DND-41 (cell line): ENCODE measurements around the gene FAM47C.
"Not testable (repeated sequence)": the region's sequence is repeated elsewhere in the genome, so short reads cannot be mapped to it uniquely, and the experiment has no call there.

Experiments
- ATAC-seq: fragments of 200-7000 bp; cut with Tn5 transposase; 3 replicates; pipeline ENCODE4 v1.9.1; 2021; ENCODE audit warnings: low read depth; ENCODE audit not compliant: insufficient read depth
- DNase-seq: peaks from one replicate; pipeline ENCODE4 v3.0.0-alpha.2; 2020
- H2AFZ ChIP-seq: 2 replicates; pipeline ENCODE4 v1.6.0; 2012; ENCODE audit warnings: low read depth, low read length
- H3K27ac ChIP-seq: 2 replicates; pipeline ENCODE4 v1.5.1; 2012; ENCODE audit warnings: low read length, inconsistent platforms
- H3K27me3 ChIP-seq: fragments of 200-600 bp; sonication (generic); 2 replicates; pipeline ENCODE4 v1.6.0; 2012; ENCODE audit warnings: low read length, mild to moderate bottlenecking, inconsistent platforms; ENCODE audit not compliant: insufficient read depth, poor library complexity
- H3K36me3 ChIP-seq: 2 replicates; pipeline ENCODE4 v1.5.1; 2012; ENCODE audit warnings: low read length, inconsistent platforms; ENCODE audit not compliant: insufficient read depth
- H3K4me1 ChIP-seq: 2 replicates; pipeline ENCODE4 v1.5.1; 2012; ENCODE audit warnings: mild to moderate bottlenecking, low read length; ENCODE audit not compliant: insufficient read depth
- H3K4me2 ChIP-seq: 2 replicates; pipeline ENCODE4 v1.6.0; 2012; ENCODE audit warnings: mild to moderate bottlenecking, moderate library complexity, low read length, inconsistent platforms; ENCODE audit not compliant: insufficient read depth
- H3K4me3 ChIP-seq, 2 experiments: fragments of 200-600 bp in 1 of 2; shearing (Covaris generic) in 1 of 2; 2 replicates each; pipeline ENCODE4 v1.5.1; 2012 to 2016; ENCODE audit warnings: inconsistent platforms in 2 of 2, low read length in 2 of 2, mild to moderate bottlenecking in 2 of 2, low read depth in 1 of 2, moderate library complexity in 1 of 2
- H3K79me2 ChIP-seq: 2 replicates; pipeline ENCODE4 v1.6.0; 2012; ENCODE audit warnings: low read length, inconsistent platforms; ENCODE audit not compliant: insufficient read depth
- H3K9ac ChIP-seq: 2 replicates; pipeline ENCODE4 v1.6.0; 2012; ENCODE audit warnings: low read depth, mild to moderate bottlenecking, inconsistent platforms, low read length, moderate library complexity
- H3K9me3 ChIP-seq: 2 replicates; pipeline ENCODE4 v1.5.1; 2012; ENCODE audit warnings: low read length, moderate library complexity, mild to moderate bottlenecking, inconsistent platforms; ENCODE audit not compliant: insufficient read depth, severe bottlenecking
- H4K20me1 ChIP-seq: 2 replicates; pipeline ENCODE4 v1.6.0; 2012; ENCODE audit warnings: low read length; ENCODE audit not compliant: insufficient read depth
- CTCF ChIP-seq: IDR thresholded peaks from 2 replicates; pipeline ENCODE4 v1.5.1; 2012; ENCODE audit warnings: borderline replicate concordance, low read length, moderate library complexity, mild to moderate bottlenecking; ENCODE audit not compliant: poor library complexity, severe bottlenecking; ENCODE audit errors: extremely low read depth
- EZH2 ChIP-seq: IDR thresholded peaks from 3 replicates; pipeline ENCODE4 v1.6.1; 2012; ENCODE audit warnings: borderline replicate concordance, low read depth, mild to moderate bottlenecking, moderate library complexity, low read length, inconsistent platforms; ENCODE audit not compliant: severe bottlenecking

FAM47C gene

DNA sequence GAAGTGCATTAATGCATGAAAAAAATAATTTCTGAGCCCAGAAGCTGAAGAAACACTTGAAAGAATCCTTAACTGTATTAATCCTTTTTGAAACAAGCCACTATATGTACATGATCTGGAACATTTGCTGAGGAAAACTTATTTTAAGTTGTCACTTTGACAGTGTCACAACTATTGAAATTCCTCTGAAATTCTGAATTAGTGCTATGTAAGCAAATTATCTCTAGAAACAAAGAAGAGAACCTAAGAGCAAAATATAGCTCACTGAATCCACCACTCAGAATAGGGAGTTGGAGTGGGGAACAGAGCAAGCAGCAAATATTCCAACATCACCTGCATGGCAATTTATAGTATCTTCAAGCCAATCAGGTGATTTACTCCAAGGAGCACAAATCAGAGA lies 34.6 kb upstream of the FAM47C start:
- Histone ChIP-seq H3K36me3 (no peaks in the 10 kb centered on the region), H3K79me2 (no peaks in the 10 kb centered on the region), H3K4me3 (no peak overlapping the region), H3K27ac (no peak overlapping the region), H4K20me1 (no peaks in the 10 kb centered on the region), H3K4me2 (no peak overlapping the region), H3K4me1 (no peaks in the 10 kb centered on the region), H2AFZ (no peak overlapping the region), H3K9ac (no peak overlapping the region), H3K9me3 (no peaks in the 10 kb centered on the region), H3K27me3 (no peaks in the 10 kb centered on the region)
- TF ChIP-seq CTCF (no peak), EZH2 (no peak)
- no peak for DNase-seq
- no peak for ATAC-seq

DNA sequence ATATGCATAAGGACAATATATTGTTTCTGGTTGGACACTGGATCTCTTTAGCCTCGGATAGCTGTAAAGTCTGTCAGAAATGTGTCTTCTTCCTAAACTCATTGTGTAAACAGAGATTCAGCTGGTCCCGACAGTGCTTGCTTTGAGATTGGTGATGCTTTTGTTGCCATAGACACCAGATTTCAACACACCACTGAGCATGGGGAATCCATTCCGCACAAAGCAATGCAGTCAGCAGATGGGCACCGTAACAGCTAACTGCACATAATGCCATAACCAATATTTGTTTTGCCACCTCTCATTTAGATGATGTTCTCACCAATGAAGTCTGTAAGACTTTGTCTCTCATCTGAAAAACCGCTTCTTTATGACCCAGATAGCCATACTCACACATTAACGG lies 33.3 kb upstream of the FAM47C start:
- H3K4me1 ChIP-seq, result no peaks in the 10 kb centered on the region
- no peak overlapping the region for H3K9ac ChIP-seq
- H3K4me3 ChIP-seq, result no peak overlapping the region
- no peak overlapping the region for H3K27ac ChIP-seq
- DNase-seq, result no peak
- no peaks in the 10 kb centered on the region for H3K9me3 ChIP-seq
- no peaks in the 10 kb centered on the region for H3K79me2 ChIP-seq
- H3K4me2 ChIP-seq, result no peak overlapping the region
- H3K27me3 ChIP-seq, result no peaks in the 10 kb centered on the region
- no peak overlapping the region for H2AFZ ChIP-seq
- no peaks in the 10 kb centered on the region for H3K36me3 ChIP-seq
- no peak for TF ChIP-seq CTCF
- TF ChIP-seq EZH2, result no peak
- no peak for ATAC-seq
- H4K20me1 ChIP-seq, result no peaks in the 10 kb centered on the region

DNA sequence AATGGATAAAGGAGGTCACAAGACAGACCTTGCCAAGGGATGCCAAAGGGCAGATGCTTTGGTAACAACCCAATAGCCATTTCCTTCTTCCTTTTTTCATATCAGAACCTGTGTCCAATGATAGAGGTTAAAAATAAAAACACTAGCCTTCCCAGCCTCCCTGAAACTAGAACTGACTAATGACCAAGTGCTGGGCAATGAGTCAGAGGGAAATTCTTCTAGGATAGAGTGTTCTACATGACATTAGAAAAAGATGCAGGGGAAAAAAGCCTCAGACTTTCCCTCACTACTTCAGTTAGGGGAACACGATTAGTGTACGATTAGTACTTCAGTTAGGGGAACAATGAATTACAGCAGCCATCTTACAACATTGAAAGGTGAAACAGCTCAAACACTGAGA lies 29.3 kb upstream of the FAM47C start:
- Histone ChIP-seq H3K4me2 (no peak overlapping the region), H3K36me3 (no peaks in the 10 kb centered on the region), H3K27me3 (no peaks in the 10 kb centered on the region), H4K20me1 (no peaks in the 10 kb centered on the region), H2AFZ (no peak overlapping the region), H3K4me3 (no peak overlapping the region), H3K79me2 (no peaks in the 10 kb centered on the region), H3K9ac (no peak overlapping the region), H3K27ac (no peak overlapping the region), H3K9me3 (no peaks in the 10 kb centered on the region), H3K4me1 (no peaks in the 10 kb centered on the region)
- DNase-seq (no peak), ATAC-seq (no peak)
- TF ChIP-seq CTCF (no peak), EZH2 (no peak)

DNA sequence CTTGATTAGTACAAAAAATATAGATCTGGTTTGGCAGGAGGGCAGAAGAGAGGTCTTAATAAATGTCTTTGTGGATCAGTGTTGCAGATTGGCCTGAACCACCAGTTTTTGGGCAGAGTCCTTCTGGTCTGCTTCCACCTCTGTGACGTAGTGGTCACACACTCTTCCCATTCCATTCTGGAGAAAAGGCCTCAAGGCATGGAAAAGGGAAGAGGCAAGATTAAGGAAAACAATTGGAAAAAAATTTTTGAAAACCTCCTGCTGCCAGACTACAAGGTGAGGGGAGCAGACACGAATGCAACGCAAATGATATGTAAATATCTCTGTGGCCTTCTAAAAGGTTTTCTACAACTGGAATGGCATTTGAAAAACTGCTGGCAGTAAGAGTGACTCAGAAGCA lies 24.3 kb upstream of the FAM47C start:
- Histone ChIP-seq H4K20me1 (no peaks in the 10 kb centered on the region), H3K9ac (no peak overlapping the region), H3K4me2 (no peak overlapping the region), H3K9me3 (no peaks in the 10 kb centered on the region), H2AFZ (no peak overlapping the region), H3K27ac (no peak overlapping the region), H3K79me2 (no peaks in the 10 kb centered on the region), H3K27me3 (no peaks in the 10 kb centered on the region), H3K4me1 (no peaks in the 10 kb centered on the region), H3K4me3 (no peak overlapping the region), H3K36me3 (no peaks in the 10 kb centered on the region)
- no peak for DNase-seq
- TF ChIP-seq EZH2, result no peak
- no peak for TF ChIP-seq CTCF
- no peak for ATAC-seq

DNA sequence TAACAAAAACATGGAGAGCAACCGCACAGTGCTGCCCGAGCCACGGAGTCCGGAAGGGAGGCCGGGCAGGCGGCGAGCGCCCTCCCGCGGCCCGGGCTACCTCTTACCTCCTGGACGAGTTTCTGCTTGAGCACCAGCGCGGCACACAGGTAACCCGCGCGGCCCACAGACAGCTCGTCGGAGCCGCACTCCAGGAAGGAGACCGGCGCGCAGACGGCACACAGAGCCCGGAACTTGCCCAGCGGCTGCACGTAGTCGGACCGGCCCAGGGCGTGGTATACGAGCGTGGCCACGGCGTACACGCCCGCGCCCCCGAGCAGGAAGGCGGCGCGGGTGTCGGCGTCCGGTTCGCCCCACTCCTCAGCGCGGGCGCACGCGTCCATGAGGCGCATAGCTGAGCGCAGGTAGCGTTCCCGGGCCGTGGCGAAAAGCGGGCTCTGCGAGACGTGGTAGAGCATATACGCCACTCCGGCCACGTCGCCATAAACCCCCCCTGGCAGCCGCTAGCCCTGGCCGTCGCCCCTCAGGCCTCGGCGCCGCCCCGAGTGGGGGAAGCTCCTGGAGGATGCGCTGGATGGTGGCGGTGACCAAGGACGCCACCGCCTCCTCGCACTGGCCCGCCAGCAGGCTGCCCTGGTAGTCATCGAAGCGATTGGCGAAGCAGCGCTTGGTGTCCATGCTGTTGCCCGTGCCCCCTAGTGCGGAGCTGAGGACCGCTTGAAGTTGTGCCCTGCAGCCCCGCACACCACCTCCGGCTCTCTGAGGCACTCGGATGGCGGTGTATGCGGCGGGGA lies 22.6 kb upstream of the FAM47C start:
- not testable (repeated sequence) for H3K4me2 ChIP-seq, H3K36me3 ChIP-seq, H4K20me1 ChIP-seq, DNase-seq, H3K4me1 ChIP-seq, H2AFZ ChIP-seq, H3K27me3 ChIP-seq, H3K9ac ChIP-seq, H3K79me2 ChIP-seq, H3K9me3 ChIP-seq, ATAC-seq, H3K4me3 ChIP-seq, H3K27ac ChIP-seq
